ENCODE results near the gene AIPL1.

AIPL1 gene

DNA sequence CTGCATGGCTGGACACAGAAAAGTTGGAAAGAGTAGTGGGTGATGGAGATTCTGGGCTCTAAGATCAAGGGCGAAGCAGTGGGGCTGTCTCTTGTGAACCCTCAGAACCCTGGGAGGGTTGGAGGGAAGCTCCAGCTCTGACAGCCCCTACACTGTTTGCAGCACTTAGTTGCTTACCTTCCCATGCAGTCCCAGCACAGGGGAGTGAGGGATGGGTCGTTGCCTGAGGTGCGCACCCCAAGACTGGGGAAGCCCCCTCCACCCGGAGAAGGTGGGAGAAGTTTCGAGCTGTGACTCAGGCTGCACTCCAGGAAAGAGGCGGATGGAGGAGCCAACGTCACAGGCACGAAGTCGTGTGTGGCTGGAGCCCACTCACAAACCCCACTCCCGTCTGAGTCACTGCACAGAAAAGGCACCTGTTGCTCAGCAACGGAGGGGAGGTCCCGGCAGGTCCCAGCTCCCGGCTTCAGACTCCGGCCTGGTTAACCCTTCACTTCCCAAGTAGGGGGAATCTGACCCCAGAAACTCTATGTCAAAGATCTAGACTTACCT is 60.1 kb downstream of the AIPL1 start:
- DNase-seq (ENCODE audit: low read depth in 2 of 2), result peak in 1 of 2 experiments; percentile 20

GRCh38 chr17:6374271-6374691 is 60.6 kb downstream of the AIPL1 start:
- DNase-seq (ENCODE audit: low read depth in 2 of 2), result no peak
